ENCODE measurements around the gene SUPT4H1.

- TF ChIP-seq YY1 (IDR thresholded peaks at IDR 0.05; ENCODE audit: insufficient read depth, insufficient read length) (no peak), SUZ12 (IDR thresholded peaks at IDR 0.05; ENCODE audit: extremely low read depth, insufficient read depth, insufficient read length) (no peak)
Observed at GRCh38 chr17:58357312-58358297, 5.6 kb upstream of the SUPT4H1 start.
